Measurements from ENCODE around the gene KLHL36. TPM values are rescaled to one million over a fixed set of nuclear protein-coding genes. Genes with fewer than 3 reads are reported as not detected.

KLHL36 gene
- total and polyA plus RNA-seq, 9 of the 15 experiments (the other 6 are each of a cell fraction or from before 2014, with no cell fraction given) = 2.1 to 51.2 (median 18.5) TPM

DNA sequence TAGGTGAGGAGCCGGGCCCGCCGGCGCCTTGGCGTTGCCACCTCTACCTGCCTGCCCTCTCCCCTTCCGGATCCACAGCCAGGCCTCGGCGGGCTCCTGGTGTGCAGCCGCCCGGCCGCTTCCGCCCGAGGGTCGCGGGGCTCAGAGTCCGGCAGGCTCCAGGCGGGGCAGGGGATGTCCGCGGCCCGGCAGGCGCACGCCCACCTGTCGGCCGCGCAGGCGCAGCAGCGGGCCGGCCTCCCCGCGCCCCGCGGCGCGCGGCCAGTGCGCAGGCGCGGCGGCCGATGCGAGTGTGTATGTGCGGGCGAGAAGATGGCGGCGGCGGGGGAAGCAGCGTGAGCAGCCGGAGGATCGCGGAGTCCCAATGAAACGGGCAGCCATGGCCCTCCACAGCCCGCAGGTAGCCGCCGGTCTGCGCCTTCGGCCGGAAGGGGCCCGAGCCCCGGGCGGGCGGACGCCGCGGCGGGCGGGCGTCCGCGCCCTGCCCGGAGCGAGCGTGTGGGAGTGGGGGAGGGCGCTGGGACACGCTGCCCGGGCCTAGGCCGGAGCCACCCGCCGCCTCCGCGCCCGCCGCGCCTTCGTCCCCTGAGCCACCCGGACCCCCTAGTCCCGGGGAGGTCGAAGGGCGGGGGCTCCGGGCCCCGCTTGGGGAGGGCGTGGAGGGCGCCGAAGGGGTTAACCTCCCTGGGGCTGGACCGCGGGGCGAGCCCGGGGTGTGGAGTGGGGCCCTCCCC, 51.6 kb downstream of the KLHL36 start, which contains the start of gene USP10 (continued):
- TF ChIP-seq, protein P1, sequence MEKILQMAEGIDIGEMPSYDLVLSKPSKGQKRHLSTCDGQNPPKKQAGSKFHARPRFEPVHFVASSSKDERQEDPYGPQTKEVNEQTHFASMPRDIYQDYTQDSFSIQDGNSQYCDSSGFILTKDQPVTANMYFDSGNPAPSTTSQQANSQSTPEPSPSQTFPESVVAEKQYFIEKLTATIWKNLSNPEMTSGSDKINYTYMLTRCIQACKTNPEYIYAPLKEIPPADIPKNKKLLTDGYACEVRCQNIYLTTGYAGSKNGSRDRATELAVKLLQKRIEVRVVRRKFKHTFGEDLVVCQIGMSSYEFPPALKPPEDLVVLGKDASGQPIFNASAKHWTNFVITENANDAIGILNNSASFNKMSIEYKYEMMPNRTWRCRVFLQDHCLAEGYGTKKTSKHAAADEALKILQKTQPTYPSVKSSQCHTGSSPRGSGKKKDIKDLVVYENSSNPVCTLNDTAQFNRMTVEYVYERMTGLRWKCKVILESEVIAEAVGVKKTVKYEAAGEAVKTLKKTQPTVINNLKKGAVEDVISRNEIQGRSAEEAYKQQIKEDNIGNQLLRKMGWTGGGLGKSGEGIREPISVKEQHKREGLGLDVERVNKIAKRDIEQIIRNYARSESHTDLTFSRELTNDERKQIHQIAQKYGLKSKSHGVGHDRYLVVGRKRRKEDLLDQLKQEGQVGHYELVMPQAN (IDR thresholded peaks at IDR 0.05; ENCODE audit: borderline replicate concordance) = 0 out of 2 replicates have a peak, but pooled peaks have one; percentile 7
- TF ChIP-seq JUND (IDR thresholded peaks at IDR 0.05; ENCODE audit: borderline replicate concordance, low read depth, low read length) (no peak), JUND (tag; IDR thresholded peaks at IDR 0.05; ENCODE audit: borderline replicate concordance, low read depth, low read length) (no peak), MECOM (CRISPR knock-in tag; IDR thresholded peaks at IDR 0.05) (no peak), RAD51 (IDR thresholded peaks at IDR 0.05; ENCODE audit: borderline replicate concordance, low read depth) (no peak), MAZ (CRISPR knock-in tag; conservative IDR thresholded peaks at IDR 0.05 in 1 of 2, IDR thresholded peaks at IDR 0.05 in 1 of 2) (peak; percentile 19 to 47; a peak in 2 of 4 replicates), U2AF2 (optimal IDR thresholded peaks at IDR 0.05; ENCODE audit: low read depth, low read length) (no peak), FOXK1 (CRISPR knock-in tag; IDR thresholded peaks at IDR 0.05; ENCODE audit: borderline replicate concordance) (no peak), ZNF263 (CRISPR knock-in tag; IDR thresholded peaks at IDR 0.05; ENCODE audit: borderline replicate concordance) (no peak), ZNF124 (CRISPR knock-in tag; IDR thresholded peaks at IDR 0.05) (no peak), BACH1 (tag; IDR thresholded peaks at IDR 0.05) (no peak), CXXC5 (CRISPR knock-in tag; IDR thresholded peaks at IDR 0.05) (peak; percentile 78), ZNF347 (CRISPR knock-in tag; IDR thresholded peaks at IDR 0.05; ENCODE audit: low read depth) (no peak), ZNF121 (CRISPR knock-in tag; conservative IDR thresholded peaks at IDR 0.05) (no peak), ZBTB7A (IDR thresholded peaks at IDR 0.05; ENCODE audit: borderline replicate concordance, control insufficient read depth, low read depth, low read length) (peak; percentile 93), YBX1 (IDR thresholded peaks at IDR 0.05) (no peak), ZNF830 (CRISPR knock-in tag; IDR thresholded peaks at IDR 0.05) (no peak)
- TF ChIP-seq, protein P2, sequence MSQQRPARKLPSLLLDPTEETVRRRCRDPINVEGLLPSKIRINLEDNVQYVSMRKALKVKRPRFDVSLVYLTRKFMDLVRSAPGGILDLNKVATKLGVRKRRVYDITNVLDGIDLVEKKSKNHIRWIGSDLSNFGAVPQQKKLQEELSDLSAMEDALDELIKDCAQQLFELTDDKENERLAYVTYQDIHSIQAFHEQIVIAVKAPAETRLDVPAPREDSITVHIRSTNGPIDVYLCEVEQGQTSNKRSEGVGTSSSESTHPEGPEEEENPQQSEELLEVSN (IDR thresholded peaks at IDR 0.05; ENCODE audit: borderline replicate concordance in 1 of 2, extremely low read depth in 1 of 2, insufficient read depth in 1 of 2, insufficient read length in 1 of 2, low read depth in 1 of 2, low read length in 1 of 2, poor library complexity in 1 of 2, severe bottlenecking in 1 of 2) = peak in 1 of 2 experiments; percentile 6
- TF ChIP-seq, protein P3, sequence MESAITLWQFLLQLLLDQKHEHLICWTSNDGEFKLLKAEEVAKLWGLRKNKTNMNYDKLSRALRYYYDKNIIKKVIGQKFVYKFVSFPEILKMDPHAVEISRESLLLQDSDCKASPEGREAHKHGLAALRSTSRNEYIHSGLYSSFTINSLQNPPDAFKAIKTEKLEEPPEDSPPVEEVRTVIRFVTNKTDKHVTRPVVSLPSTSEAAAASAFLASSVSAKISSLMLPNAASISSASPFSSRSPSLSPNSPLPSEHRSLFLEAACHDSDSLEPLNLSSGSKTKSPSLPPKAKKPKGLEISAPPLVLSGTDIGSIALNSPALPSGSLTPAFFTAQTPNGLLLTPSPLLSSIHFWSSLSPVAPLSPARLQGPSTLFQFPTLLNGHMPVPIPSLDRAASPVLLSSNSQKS (CRISPR knock-in tag; IDR thresholded peaks at IDR 0.05) = no peak
- TF ChIP-seq, protein P4, sequence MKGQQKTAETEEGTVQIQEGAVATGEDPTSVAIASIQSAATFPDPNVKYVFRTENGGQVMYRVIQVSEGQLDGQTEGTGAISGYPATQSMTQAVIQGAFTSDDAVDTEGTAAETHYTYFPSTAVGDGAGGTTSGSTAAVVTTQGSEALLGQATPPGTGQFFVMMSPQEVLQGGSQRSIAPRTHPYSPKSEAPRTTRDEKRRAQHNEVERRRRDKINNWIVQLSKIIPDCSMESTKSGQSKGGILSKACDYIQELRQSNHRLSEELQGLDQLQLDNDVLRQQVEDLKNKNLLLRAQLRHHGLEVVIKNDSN (CRISPR knock-in tag; IDR thresholded peaks at IDR 0.05) = no peak
- TF ChIP-seq, protein P5, sequence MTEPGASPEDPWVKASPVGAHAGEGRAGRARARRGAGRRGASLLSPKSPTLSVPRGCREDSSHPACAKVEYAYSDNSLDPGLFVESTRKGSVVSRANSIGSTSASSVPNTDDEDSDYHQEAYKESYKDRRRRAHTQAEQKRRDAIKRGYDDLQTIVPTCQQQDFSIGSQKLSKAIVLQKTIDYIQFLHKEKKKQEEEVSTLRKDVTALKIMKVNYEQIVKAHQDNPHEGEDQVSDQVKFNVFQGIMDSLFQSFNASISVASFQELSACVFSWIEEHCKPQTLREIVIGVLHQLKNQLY (CRISPR knock-in tag; conservative IDR thresholded peaks at IDR 0.05) = no peak
